Spleen (tissue), 11 donors: ENCODE data around the gene KHDRBS2. TPM values are rescaled to one million over a fixed set of nuclear protein-coding genes. Genes with fewer than 3 reads are reported as not detected.

Experiments used
- DNase-seq: peaks from one replicate; pipeline ENCODE4 v3.0.0-alpha.2; 2020
- H3K27ac ChIP-seq, 8 donors: fragments of 200-600 bp; sonication (generic) in 7 of 8; 1 replicate in 4 of 8; 2 replicates in 4 of 8; pipeline versions ENCODE4 v1.5.0 to v1.8.0; 2016 to 2021; ENCODE audit warnings: inconsistent platforms in 4 of 8, mild to moderate bottlenecking in 4 of 8, moderate library complexity in 1 of 8
- H3K27me3 ChIP-seq, 7 donors: fragments of 200-600 bp; sonication (generic) in 6 of 7; replicated peaks in 1 of 7; 1 replicate in 4 of 7; 2 replicates in 3 of 7; pipeline versions ENCODE4 v1.5.0 to v1.8.0; 2016 to 2021; ENCODE audit warnings: inconsistent platforms in 3 of 7, mild to moderate bottlenecking in 1 of 7
- H3K36me3 ChIP-seq, 6 donors: fragments of 200-600 bp; sonication (generic) in 5 of 6; 1 replicate in 4 of 6; 2 replicates in 2 of 6; pipeline versions ENCODE4 v1.5.0 to v1.8.0; 2016 to 2021; ENCODE audit warnings: inconsistent platforms in 2 of 6
- H3K4me1 ChIP-seq, 6 donors: fragments of 200-600 bp; sonication (generic) in 5 of 6; 1 replicate in 3 of 6; 2 replicates in 3 of 6; pipeline versions ENCODE4 v1.5.0 to v1.8.0; 2016 to 2021; ENCODE audit warnings: inconsistent platforms in 3 of 6
- H3K4me3 ChIP-seq, 8 donors: fragments of 200-600 bp; sonication (generic) in 7 of 8; 1 replicate in 4 of 8; 2 replicates in 4 of 8; pipeline versions ENCODE4 v1.5.0 to v1.8.0; 2016 to 2021; ENCODE audit warnings: inconsistent platforms in 4 of 8, mild to moderate bottlenecking in 4 of 8, moderate library complexity in 2 of 8
- H3K9me3 ChIP-seq, 8 donors: fragments of 200-600 bp; sonication (generic) in 7 of 8; 1 replicate in 4 of 8; 2 replicates in 4 of 8; pipeline versions ENCODE4 v1.5.0 to v1.8.0; 2016 to 2021; ENCODE audit warnings: inconsistent platforms in 4 of 8
- POLR2A ChIP-seq, 3 donors: fragments of 450-650 bp; IDR thresholded peaks; one replicate each; pipeline ENCODE4 v1.5.1; 2017; ENCODE audit warnings: antibody characterized with exemption in 3 of 3, mild to moderate bottlenecking in 1 of 3
- POLR2AphosphoS5 ChIP-seq, 3 donors: sonication (generic); formaldehyde crosslinking; IDR thresholded peaks; one replicate each; pipeline ENCODE4 v1.5.1; 2017; ENCODE audit warnings: antibody characterized with exemption in 3 of 3
- WGBS, 5 donors: extraction: QIAGEN DNeasy Blood & Tissue Kit in 3 of 5; methylation state at CpG; one replicate each; pipeline versions ENCODE4 v1.1.5 to v1.1.7; 2013 to 2018; 5-methylcytosine and 5-hydroxymethylcytosine counted together
- intact Hi-C: fragments of 100-400 bp; cut with DNase I; formaldehyde crosslinking; loops from one replicate; pipeline ENCODE4 v1.15.0; 2023; ENCODE audit warnings: low total_unique reads
- polyA plus RNA-seq, 3 donors: library from polyadenylated mRNA; stranded (reverse); fragments of 200-250 nt; gene quantifications; one replicate each; pipeline ENCODE4 v1.2.1, GENCODE V29; 2013
- total RNA-seq, 7 donors: library from RNA; depleted of rRNA in 3 of 7; stranded (reverse); fragments of >200 nt in 3 of 7; fragmentation: NEBNext Ultra II Directional in 4 of 7; extraction: Animal tissue kit (Norgen Biotek cat#: 25700) in 4 of 7; gene quantifications; one replicate each; pipeline versions ENCODE4 v1.1.0 to v1.2.1, GENCODE V29; 2016 to 2021
- TF ChIP-seq, protein P1 (sequence below), 11 experiments: fragments of 200-600 bp in 7 of 11; fragments of 450-650 bp in 4 of 11; sonication (generic) in 4 of 11; IDR thresholded peaks in 8 of 11; conservative IDR thresholded peaks in 3 of 11; 1 replicate in 7 of 11; 2 replicates in 4 of 11; pipeline versions ENCODE4 v1.4.0 to v1.8.0; 2016 to 2021; ENCODE audit warnings: antibody characterized with exemption in 11 of 11, inconsistent platforms in 4 of 11, mild to moderate bottlenecking in 1 of 11
- donor health status: healthy with polysubstance abuse.
- donor health status: DM: no; HTN: no; CAD: no; lungs with moderate emphysema.
- donor health status: DM: no; HTN: no; CAD: no.
- donor health status: Bipolar disorder and iron deficiency.
- donor health status: healthy.
- donor health status: DM: no; HTN: no; CAD: no.
- donor health status: DM: yes; HTN: yes; CAD: no.

The KHDRBS2 gene
- total and polyA plus RNA-seq, 10 donors: 1.0 to 11.7 (median 3.9) TPM

- intact Hi-C loops: no loop called here
- no peaks in the 10 kb centered on the region for H3K27me3 ChIP-seq
- peaks cover 0 to 6% (median 0%) of the 10 kb centered on the region in 8 donors for H3K9me3 ChIP-seq
- H3K4me1 ChIP-seq: peaks cover 0 to 5% (median 0%) of the 10 kb centered on the region in 6 donors
- TF ChIP-seq POLR2A (IDR thresholded peaks at IDR 0.05) (no peak), POLR2AphosphoS5 (IDR thresholded peaks at IDR 0.05) (no peak)
- TF ChIP-seq, protein P1, sequence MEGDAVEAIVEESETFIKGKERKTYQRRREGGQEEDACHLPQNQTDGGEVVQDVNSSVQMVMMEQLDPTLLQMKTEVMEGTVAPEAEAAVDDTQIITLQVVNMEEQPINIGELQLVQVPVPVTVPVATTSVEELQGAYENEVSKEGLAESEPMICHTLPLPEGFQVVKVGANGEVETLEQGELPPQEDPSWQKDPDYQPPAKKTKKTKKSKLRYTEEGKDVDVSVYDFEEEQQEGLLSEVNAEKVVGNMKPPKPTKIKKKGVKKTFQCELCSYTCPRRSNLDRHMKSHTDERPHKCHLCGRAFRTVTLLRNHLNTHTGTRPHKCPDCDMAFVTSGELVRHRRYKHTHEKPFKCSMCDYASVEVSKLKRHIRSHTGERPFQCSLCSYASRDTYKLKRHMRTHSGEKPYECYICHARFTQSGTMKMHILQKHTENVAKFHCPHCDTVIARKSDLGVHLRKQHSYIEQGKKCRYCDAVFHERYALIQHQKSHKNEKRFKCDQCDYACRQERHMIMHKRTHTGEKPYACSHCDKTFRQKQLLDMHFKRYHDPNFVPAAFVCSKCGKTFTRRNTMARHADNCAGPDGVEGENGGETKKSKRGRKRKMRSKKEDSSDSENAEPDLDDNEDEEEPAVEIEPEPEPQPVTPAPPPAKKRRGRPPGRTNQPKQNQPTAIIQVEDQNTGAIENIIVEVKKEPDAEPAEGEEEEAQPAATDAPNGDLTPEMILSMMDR (IDR thresholded peaks at IDR 0.05 in 8 of 11, conservative IDR thresholded peaks at IDR 0.05 in 3 of 11): no peak
- peak overlapping the region in 6 of 8 donors; percentile 14 to 73 (median 36) for H3K27ac ChIP-seq
- WGBS, 5 donors: 71 to 77% (median 71%) methylated on average over 5 of the region's 5 CpGs
- DNase-seq: no peak
- no peaks in the 10 kb centered on the region for H3K36me3 ChIP-seq
- H3K4me3 ChIP-seq: no peak overlapping the region
Observed at GRCh38 chr6:62090442-62091229, 195.4 kb downstream of the KHDRBS2 start.

- TF ChIP-seq POLR2AphosphoS5 (IDR thresholded peaks at IDR 0.05): no peak
- TF ChIP-seq, protein P1 (IDR thresholded peaks at IDR 0.05 in 8 of 11, conservative IDR thresholded peaks at IDR 0.05 in 3 of 11): no peak
- no peak for TF ChIP-seq POLR2A (IDR thresholded peaks at IDR 0.05)
- Histone ChIP-seq H3K27me3 (no peaks in the 10 kb centered on the region), H3K9me3 (peaks cover 0 to 5% (median 0%) of the 10 kb centered on the region in 8 donors), H3K27ac (peak overlapping the region in 1 of 8 donors; percentile 47), H3K4me3 (no peak overlapping the region), H3K4me1 (peaks cover 0 to 5% (median 0%) of the 10 kb centered on the region in 6 donors), H3K36me3 (no peaks in the 10 kb centered on the region)
- DNase-seq: no peak
- 80 to 88% (median 82%) methylated on average over 3 of the region's 3 CpGs for WGBS, 5 donors
- intact Hi-C loops: no loop called here
Observed at GRCh38 chr6:62089781-62090180, 196.2 kb downstream of the KHDRBS2 start.

DNA sequence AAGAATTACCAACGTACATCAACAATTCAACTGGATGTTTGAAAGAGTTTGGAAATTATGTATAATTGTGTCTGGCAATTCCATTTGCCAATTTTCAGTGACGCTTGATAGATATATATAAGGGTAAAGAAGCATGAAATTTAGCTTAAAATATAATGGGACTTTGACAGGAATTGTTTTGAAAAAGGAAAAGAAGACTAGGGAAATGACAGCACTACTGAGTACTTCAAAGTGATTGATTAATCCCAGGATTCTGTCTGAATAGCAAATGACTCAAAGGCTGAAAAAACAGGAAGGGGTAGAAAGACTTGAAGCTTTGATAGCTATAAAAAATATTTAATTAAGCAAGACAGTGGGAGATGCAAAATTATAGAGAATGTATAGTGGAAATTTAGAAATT lies 200.0 kb downstream of the KHDRBS2 start:
- no peak for DNase-seq
- H3K27me3 ChIP-seq: no peaks in the 10 kb centered on the region
- H3K27ac ChIP-seq: no peak overlapping the region
- 30 to 49% (median 37%) methylated on average over 2 of the region's 2 CpGs for WGBS, 5 donors
- peaks cover 0 to 5% (median 0%) of the 10 kb centered on the region in 6 donors for H3K4me1 ChIP-seq
- H3K9me3 ChIP-seq: peaks cover 0 to 4% (median 0%) of the 10 kb centered on the region in 8 donors
- no peaks in the 10 kb centered on the region for H3K36me3 ChIP-seq
- no peak overlapping the region for H3K4me3 ChIP-seq
- TF ChIP-seq POLR2A (IDR thresholded peaks at IDR 0.05) (no peak), POLR2AphosphoS5 (IDR thresholded peaks at IDR 0.05) (no peak)
- TF ChIP-seq, protein P1 (IDR thresholded peaks at IDR 0.05 in 8 of 11, conservative IDR thresholded peaks at IDR 0.05 in 3 of 11): no peak
- intact Hi-C loops: no loop called here

DNA sequence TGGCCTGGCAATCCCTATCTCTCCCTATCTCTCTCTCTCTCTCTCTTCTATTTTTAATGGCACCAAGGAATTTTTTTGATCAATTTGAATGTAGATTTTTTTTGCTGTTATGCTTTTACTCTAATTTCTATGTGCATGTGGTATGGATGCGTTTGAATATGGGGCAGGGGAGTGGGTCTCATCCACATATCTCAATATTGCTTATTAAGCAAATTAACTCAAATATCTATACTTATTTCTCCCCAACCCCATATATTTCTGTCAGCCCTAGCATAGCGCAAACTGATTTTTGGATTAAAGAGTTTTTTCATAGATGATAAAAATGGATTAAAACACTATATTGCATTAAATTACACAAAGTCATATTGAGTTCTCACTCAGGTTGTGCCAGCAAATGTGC lies 210.2 kb downstream of the KHDRBS2 start:
- WGBS, 5 donors: 85 to 94% (median 87%) methylated on average over 2 of the region's 2 CpGs
- DNase-seq: no peak
- Histone ChIP-seq H3K4me1 (peaks cover 0 to 4% (median 0%) of the 10 kb centered on the region in 6 donors), H3K27me3 (no peaks in the 10 kb centered on the region), H3K9me3 (peaks cover 0 to 20% (median 4%) of the 10 kb centered on the region in 8 donors), H3K36me3 (peaks cover 0 to 5% (median 0%) of the 10 kb centered on the region in 6 donors), H3K4me3 (no peak overlapping the region), H3K27ac (no peak overlapping the region)
- intact Hi-C loops: no loop called here
- TF ChIP-seq, protein P1 (IDR thresholded peaks at IDR 0.05 in 8 of 11, conservative IDR thresholded peaks at IDR 0.05 in 3 of 11): no peak
- no peak for TF ChIP-seq POLR2AphosphoS5 (IDR thresholded peaks at IDR 0.05)
- no peak for TF ChIP-seq POLR2A (IDR thresholded peaks at IDR 0.05)
